ENCODE data around the gene ZNF462.

GRCh38 chr9:106830527-106831150 is 32.3 kb upstream of the ZNF462 start:
- TF ChIP-seq, protein P1, sequence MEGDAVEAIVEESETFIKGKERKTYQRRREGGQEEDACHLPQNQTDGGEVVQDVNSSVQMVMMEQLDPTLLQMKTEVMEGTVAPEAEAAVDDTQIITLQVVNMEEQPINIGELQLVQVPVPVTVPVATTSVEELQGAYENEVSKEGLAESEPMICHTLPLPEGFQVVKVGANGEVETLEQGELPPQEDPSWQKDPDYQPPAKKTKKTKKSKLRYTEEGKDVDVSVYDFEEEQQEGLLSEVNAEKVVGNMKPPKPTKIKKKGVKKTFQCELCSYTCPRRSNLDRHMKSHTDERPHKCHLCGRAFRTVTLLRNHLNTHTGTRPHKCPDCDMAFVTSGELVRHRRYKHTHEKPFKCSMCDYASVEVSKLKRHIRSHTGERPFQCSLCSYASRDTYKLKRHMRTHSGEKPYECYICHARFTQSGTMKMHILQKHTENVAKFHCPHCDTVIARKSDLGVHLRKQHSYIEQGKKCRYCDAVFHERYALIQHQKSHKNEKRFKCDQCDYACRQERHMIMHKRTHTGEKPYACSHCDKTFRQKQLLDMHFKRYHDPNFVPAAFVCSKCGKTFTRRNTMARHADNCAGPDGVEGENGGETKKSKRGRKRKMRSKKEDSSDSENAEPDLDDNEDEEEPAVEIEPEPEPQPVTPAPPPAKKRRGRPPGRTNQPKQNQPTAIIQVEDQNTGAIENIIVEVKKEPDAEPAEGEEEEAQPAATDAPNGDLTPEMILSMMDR (IDR thresholded peaks at IDR 0.05), result no peak
- no peak for TF ChIP-seq POLR2A (IDR thresholded peaks at IDR 0.05)
